Uterus (tissue), 4 donors: ENCODE results near the gene MAN2A1. TPM values are rescaled to one million over a fixed set of nuclear protein-coding genes. Genes with fewer than 3 reads are reported as not detected.

Experiments used
- DNase-seq, 2 donors: peaks; one replicate each; pipeline ENCODE4 v3.0.0-alpha.2; 2019 to 2020
- H3K27ac ChIP-seq, 2 donors: fragments of 200-600 bp; sonication (generic); 1 replicate in 1 of 2; 2 replicates in 1 of 2; pipeline ENCODE4 v1.5.1; 2016 to 2018
- H3K27me3 ChIP-seq, 2 donors: fragments of 200-600 bp; sonication (generic); one replicate each; pipeline ENCODE4 v1.5.1; 2018 to 2019; ENCODE audit warnings: control low read depth in 1 of 2
- H3K36me3 ChIP-seq, 2 donors: fragments of 200-600 bp; sonication (generic); one replicate each; pipeline ENCODE4 v1.5.1; 2019; ENCODE audit warnings: control low read depth in 1 of 2
- H3K4me1 ChIP-seq, 2 donors: fragments of 200-600 bp; sonication (generic); one replicate each; pipeline ENCODE4 v1.5.1; 2018 to 2019; ENCODE audit warnings: control low read depth in 1 of 2
- H3K4me3 ChIP-seq, 2 donors: fragments of 200-600 bp; sonication (generic); 1 replicate in 1 of 2; 2 replicates in 1 of 2; pipeline ENCODE4 v1.5.1; 2018 to 2019; ENCODE audit warnings: mild to moderate bottlenecking in 1 of 2
- H3K9me3 ChIP-seq, 2 donors: fragments of 200-600 bp; sonication (generic); one replicate each; pipeline ENCODE4 v1.5.1; 2019; ENCODE audit warnings: control low read depth in 1 of 2
- CTCF ChIP-seq, 4 experiments: fragments of 200-600 bp in 2 of 4; fragments of 450-650 bp in 2 of 4; sonication (generic) in 2 of 4; IDR thresholded peaks; one replicate each; pipeline ENCODE4 v1.5.1; 2016 to 2019; ENCODE audit warnings: antibody characterized with exemption in 4 of 4, mild to moderate bottlenecking in 2 of 4, moderate library complexity in 1 of 4
- POLR2A ChIP-seq, 2 donors: fragments of 450-650 bp; IDR thresholded peaks; one replicate each; pipeline ENCODE4 v1.6.1; 2016; ENCODE audit warnings: antibody characterized with exemption in 2 of 2, mild to moderate bottlenecking in 1 of 2, moderate library complexity in 1 of 2
- intact Hi-C: fragments of 100-400 bp; cut with DNase I; formaldehyde crosslinking; loops from one replicate; pipeline ENCODE4 v1.15.1; 2023; ENCODE audit warnings: low total_unique reads
- total RNA-seq, 4 donors: library from RNA; depleted of rRNA in 3 of 4; stranded (reverse); fragments of >200 nt in 3 of 4; gene quantifications; one replicate each; pipeline versions ENCODE4 v1.1.0 to v1.2.4, GENCODE V29; 2014 to 2023
- donor health status: DM: yes; HTN: yes; CAD: no.

The MAN2A1 gene
- total RNA-seq, 4 donors from 2014 or later, result 22.8 to 109 (median 40.6) TPM

DNA sequence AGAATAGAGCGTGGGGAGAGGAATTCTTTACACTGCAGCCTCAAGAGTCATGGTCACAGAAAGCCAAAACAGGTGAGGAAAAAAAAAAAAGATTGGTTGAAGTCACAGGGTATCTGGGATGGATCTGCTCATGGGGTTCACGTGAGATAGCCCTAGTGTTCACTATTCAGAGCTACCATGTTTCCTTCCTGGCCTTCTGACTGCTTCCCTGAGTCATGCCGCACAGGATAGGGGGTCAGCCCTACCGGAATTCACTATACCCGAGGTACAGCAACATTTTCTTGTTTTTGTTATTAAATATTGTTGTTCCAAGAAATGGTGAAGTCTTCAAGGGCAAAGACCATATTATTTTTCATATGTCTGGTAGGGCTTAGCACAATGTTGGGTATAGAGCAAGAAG lies 21.5 kb upstream of the MAN2A1 start:
- DNase-seq, result no peak
- no peaks in the 10 kb centered on the region for H3K36me3 ChIP-seq
- H3K4me1 ChIP-seq, result no peaks in the 10 kb centered on the region
- H3K27me3 ChIP-seq, result no peaks in the 10 kb centered on the region
- TF ChIP-seq POLR2A (IDR thresholded peaks at IDR 0.05), result no peak
- TF ChIP-seq CTCF (IDR thresholded peaks at IDR 0.05), result no peak
- no peaks in the 10 kb centered on the region for H3K9me3 ChIP-seq
- H3K4me3 ChIP-seq, result no peak overlapping the region
- H3K27ac ChIP-seq, result no peak overlapping the region
- intact Hi-C loops, result no loop called here

- Histone ChIP-seq H3K9me3 (no peaks in the 10 kb centered on the region), H3K27ac (no peak overlapping the region), H3K27me3 (no peaks in the 10 kb centered on the region), H3K36me3 (no peaks in the 10 kb centered on the region), H3K4me1 (no peaks in the 10 kb centered on the region), H3K4me3 (no peak overlapping the region)
- intact Hi-C loops, result no loop called here
- no peak for DNase-seq
- no peak for TF ChIP-seq POLR2A (IDR thresholded peaks at IDR 0.05)
- TF ChIP-seq CTCF (IDR thresholded peaks at IDR 0.05), result no peak
These were observed 20.9 kb upstream of the MAN2A1 start for GRCh38 chr5:109668668-109669422.

DNA sequence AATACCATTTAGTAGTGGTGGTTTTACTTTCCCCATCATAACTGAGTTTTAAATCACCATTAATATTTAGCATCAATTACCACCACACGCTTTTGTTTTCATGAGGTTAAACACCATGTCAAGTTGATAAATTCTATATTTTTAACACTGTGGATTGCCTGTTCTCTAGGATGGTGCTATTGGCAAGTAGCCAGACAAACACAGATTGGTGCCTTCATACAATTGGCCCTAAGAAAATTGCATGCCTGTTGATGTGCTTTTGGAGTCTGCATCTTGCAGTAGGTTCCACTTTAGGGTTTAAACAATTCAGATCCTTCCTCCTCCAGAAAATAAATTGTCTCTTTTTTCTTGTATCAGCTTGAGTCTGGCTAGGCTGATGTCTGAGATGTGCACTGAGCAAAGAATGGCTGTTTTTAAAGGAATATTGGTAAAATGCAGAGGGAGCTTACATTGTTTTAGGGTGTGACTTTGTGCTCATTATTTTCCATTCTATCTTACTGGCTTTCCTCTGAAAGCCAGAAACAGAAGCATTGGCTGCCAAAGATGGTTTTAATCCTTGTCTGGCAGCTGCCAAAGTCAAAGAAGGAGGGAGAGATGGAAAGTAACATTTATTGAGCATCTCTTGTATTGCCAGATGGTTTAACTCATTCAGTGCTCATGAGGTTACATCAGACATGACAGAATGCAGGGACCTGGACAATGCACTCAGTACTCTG lies 19.6 kb upstream of the MAN2A1 start:
- Histone ChIP-seq H3K27ac (no peak overlapping the region), H3K4me1 (no peaks in the 10 kb centered on the region), H3K36me3 (no peaks in the 10 kb centered on the region), H3K9me3 (no peaks in the 10 kb centered on the region), H3K27me3 (no peaks in the 10 kb centered on the region), H3K4me3 (no peak overlapping the region)
- TF ChIP-seq CTCF (IDR thresholded peaks at IDR 0.05) (no peak), POLR2A (IDR thresholded peaks at IDR 0.05) (no peak)
- intact Hi-C loops, result no loop called here
- DNase-seq, result no peak

GRCh38 chr5:109671136-109671535 lies 18.6 kb upstream of the MAN2A1 start:
- Histone ChIP-seq H3K36me3 (no peaks in the 10 kb centered on the region), H3K4me1 (no peaks in the 10 kb centered on the region)
- TF ChIP-seq CTCF (IDR thresholded peaks at IDR 0.05) (no peak), POLR2A (IDR thresholded peaks at IDR 0.05) (no peak)

GRCh38 chr5:109674596-109674995 lies 15.1 kb upstream of the MAN2A1 start:
- TF ChIP-seq CTCF (IDR thresholded peaks at IDR 0.05), result no peak
- no peak for TF ChIP-seq POLR2A (IDR thresholded peaks at IDR 0.05)
- intact Hi-C loops, result no loop called here
- no peak for DNase-seq
- H3K36me3 ChIP-seq, result no peaks in the 10 kb centered on the region
- no peaks in the 10 kb centered on the region for H3K9me3 ChIP-seq
- H3K27me3 ChIP-seq, result no peaks in the 10 kb centered on the region
- H3K4me1 ChIP-seq, result no peaks in the 10 kb centered on the region
- H3K4me3 ChIP-seq, result no peak overlapping the region
- H3K27ac ChIP-seq, result no peak overlapping the region

More at GRCh38 chr5:109671136-109671535, 18.6 kb upstream of the MAN2A1 start:
- intact Hi-C loops, result no loop called here
- no peaks in the 10 kb centered on the region for H3K9me3 ChIP-seq
- H3K4me3 ChIP-seq, result no peak overlapping the region
- no peaks in the 10 kb centered on the region for H3K27me3 ChIP-seq
- no peak overlapping the region for H3K27ac ChIP-seq
- no peak for DNase-seq
